Sigmoid colon (tissue), 7 donors: ENCODE data around the gene TUBA3E. TPM values are rescaled to one million over a fixed set of nuclear protein-coding genes. Genes with fewer than 3 reads are reported as not detected.
"Not testable (repeated sequence)": the region's sequence is repeated elsewhere in the genome, so short reads cannot be mapped to it uniquely, and the experiment has no call there.

ENCODE experiments used
- DNase-seq: peaks from one replicate; pipeline ENCODE4 v3.0.0-alpha.2; 2019
- H3K27ac ChIP-seq, 4 donors: fragments of 200-600 bp; sonication (generic); one replicate each; pipeline ENCODE4 v1.5.1; 2016 to 2019; ENCODE audit warnings: mild to moderate bottlenecking in 1 of 4
- H3K27me3 ChIP-seq, 3 donors: fragments of 200-600 bp; sonication (generic); one replicate each; pipeline ENCODE4 v1.5.1; 2019; ENCODE audit warnings: mild to moderate bottlenecking in 1 of 3
- H3K36me3 ChIP-seq, 4 donors: fragments of 200-600 bp; sonication (generic); one replicate each; pipeline ENCODE4 v1.5.1; 2016 to 2019
- H3K4me1 ChIP-seq, 4 donors: fragments of 200-600 bp; sonication (generic); one replicate each; pipeline ENCODE4 v1.5.1; 2017 to 2019
- H3K4me3 ChIP-seq, 4 donors: fragments of 200-600 bp; sonication (generic); one replicate each; pipeline ENCODE4 v1.5.1; 2017 to 2019; ENCODE audit warnings: mild to moderate bottlenecking in 2 of 4, moderate library complexity in 1 of 4
- H3K9me3 ChIP-seq, 4 donors: fragments of 200-600 bp in 3 of 4; sonication (generic) in 3 of 4; one replicate each; pipeline versions ENCODE4 v1.5.1 to v1.6.1; 2013 to 2019
- EP300 ChIP-seq, 4 donors: sonication (generic); formaldehyde crosslinking; IDR thresholded peaks; one replicate each; pipeline ENCODE4 v1.6.1; 2017; ENCODE audit warnings: antibody characterized with exemption in 4 of 4
- POLR2A ChIP-seq, 2 donors: fragments of 450-650 bp; IDR thresholded peaks; one replicate each; pipeline ENCODE4 v1.6.1; 2016; ENCODE audit warnings: antibody characterized with exemption in 2 of 2, mild to moderate bottlenecking in 2 of 2, moderate library complexity in 2 of 2
- POLR2AphosphoS5 ChIP-seq, 4 donors: sonication (generic); formaldehyde crosslinking; IDR thresholded peaks; one replicate each; pipeline ENCODE4 v1.6.1; 2017; ENCODE audit warnings: antibody characterized with exemption in 4 of 4
- WGBS, 2 donors: extraction: QIAGEN DNeasy Blood & Tissue Kit; methylation state at CpG; one replicate each; pipeline ENCODE4 v1.1.7; 2013; 5-methylcytosine and 5-hydroxymethylcytosine counted together
- intact Hi-C: fragments of 100-400 bp; cut with DNase I; formaldehyde crosslinking; loops from one replicate; pipeline ENCODE4 v1.15.1; 2023
- polyA plus RNA-seq, 3 donors: library from polyadenylated mRNA; stranded (reverse); fragments of 200-250 nt; gene quantifications; one replicate each; pipeline ENCODE4 v1.2.3, GENCODE V29; 2013
- total RNA-seq, 4 donors: library from RNA; depleted of rRNA; stranded (reverse); fragments of >200 nt; gene quantifications; one replicate each; pipeline ENCODE4 v1.1.0, GENCODE V29; 2016
- TF ChIP-seq, protein P1 (sequence below), 4 experiments: fragments of 450-650 bp in 3 of 4; fragments of 200-600 bp in 1 of 4; IDR thresholded peaks; one replicate each; pipeline ENCODE4 v1.5.1; 2016 to 2019; ENCODE audit warnings: antibody characterized with exemption in 4 of 4, mild to moderate bottlenecking in 3 of 4, moderate library complexity in 2 of 4
- donor health status: healthy with polysubstance abuse.
- donor health status: Bipolar disorder and iron deficiency.
- donor health status: healthy.

Gene TUBA3E
- total and polyA plus RNA-seq, 7 donors, result 0.09 TPM; not detected in 6

- 92 to 95% methylated on average over 9 of the region's 9 CpGs for WGBS, 2 donors
- DNase-seq, result no peak
Observed at GRCh38 chr2:130158631-130159030, 39.6 kb downstream of the TUBA3E start.

GRCh38 chr2:130157825-130158514, 40.3 kb downstream of the TUBA3E start:
- DNase-seq, H3K27me3 ChIP-seq, H3K27ac ChIP-seq, H3K4me1 ChIP-seq, intact Hi-C loops, H3K9me3 ChIP-seq, H3K4me3 ChIP-seq: not testable (repeated sequence)
- 62 to 76% methylated on average over 13 of the region's 13 CpGs for WGBS, 2 donors
- peaks cover 0 to 51% (median 12%) of the 10 kb centered on the region in 4 donors for H3K36me3 ChIP-seq

More at GRCh38 chr2:130158631-130159030, 39.6 kb downstream of the TUBA3E start:
- no peak overlapping the region for H3K27ac ChIP-seq
- intact Hi-C loops, result no loop called here
- TF ChIP-seq POLR2AphosphoS5 (IDR thresholded peaks at IDR 0.05) (no peak), POLR2A (IDR thresholded peaks at IDR 0.05) (no peak), EP300 (IDR thresholded peaks at IDR 0.05) (no peak)
- H3K36me3 ChIP-seq, result peaks cover 0 to 53% (median 12%) of the 10 kb centered on the region in 4 donors
- H3K27me3 ChIP-seq, result no peaks in the 10 kb centered on the region
- H3K9me3 ChIP-seq, result no peaks in the 10 kb centered on the region
- no peak overlapping the region for H3K4me3 ChIP-seq
- no peaks in the 10 kb centered on the region for H3K4me1 ChIP-seq

DNA sequence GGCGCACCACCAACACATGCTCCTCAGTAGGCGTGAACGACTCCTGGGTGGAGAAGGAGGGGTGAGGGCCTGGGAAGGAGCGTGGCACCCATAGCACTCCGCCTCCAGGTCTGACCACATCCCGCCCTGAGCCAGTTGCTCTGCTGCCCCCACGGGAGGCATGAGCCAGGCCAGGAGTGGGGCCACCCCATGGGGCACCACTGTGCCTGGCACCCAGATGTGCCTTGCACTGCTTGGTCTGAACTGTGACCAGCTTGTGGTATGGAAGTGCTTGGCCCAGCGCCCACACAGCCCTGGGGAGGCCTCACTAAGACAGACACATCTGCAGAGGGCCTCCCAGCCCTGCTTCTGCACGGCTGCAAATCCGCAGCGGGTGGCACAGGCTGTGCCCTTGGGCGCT, 40.9 kb downstream of the TUBA3E start:
- H3K36me3 ChIP-seq, result peaks cover 0 to 51% (median 13%) of the 10 kb centered on the region in 4 donors
- 71 to 82% methylated on average over 11 of the region's 12 CpGs for WGBS, 2 donors
- H3K4me1 ChIP-seq, H3K27ac ChIP-seq, H3K4me3 ChIP-seq, DNase-seq, intact Hi-C loops, H3K9me3 ChIP-seq, H3K27me3 ChIP-seq: not testable (repeated sequence)

DNA sequence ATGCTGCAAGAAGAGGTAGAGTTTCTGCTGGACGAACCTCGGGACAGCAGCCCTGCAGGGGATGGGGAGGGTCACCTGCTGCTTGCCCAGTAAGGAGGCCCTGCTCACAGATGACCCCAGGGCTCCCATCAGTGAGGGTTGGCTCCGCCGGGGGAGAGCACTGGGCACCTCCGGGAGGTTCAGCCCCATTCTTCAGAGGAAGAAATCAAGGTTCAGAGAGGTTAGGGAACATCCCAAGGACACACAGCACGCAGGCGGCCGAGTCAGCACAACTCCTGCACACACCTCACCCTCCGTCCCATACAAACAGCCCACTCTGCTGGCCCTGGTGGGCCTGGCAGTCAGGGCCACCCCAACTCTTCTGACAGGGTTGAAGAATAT, 41.6 kb downstream of the TUBA3E start:
- Histone ChIP-seq H3K4me3 (no peak overlapping the region), H3K36me3 (peaks cover 0 to 55% (median 14%) of the 10 kb centered on the region in 4 donors), H3K4me1 (no peaks in the 10 kb centered on the region), H3K9me3 (no peaks in the 10 kb centered on the region), H3K27me3 (no peaks in the 10 kb centered on the region), H3K27ac (no peak overlapping the region)
- no peak for DNase-seq
- 91 to 92% methylated on average over 9 of the region's 9 CpGs for WGBS, 2 donors
- TF ChIP-seq EP300 (IDR thresholded peaks at IDR 0.05) (no peak), POLR2A (IDR thresholded peaks at IDR 0.05) (no peak), POLR2AphosphoS5 (IDR thresholded peaks at IDR 0.05) (no peak)
- TF ChIP-seq, protein P1, sequence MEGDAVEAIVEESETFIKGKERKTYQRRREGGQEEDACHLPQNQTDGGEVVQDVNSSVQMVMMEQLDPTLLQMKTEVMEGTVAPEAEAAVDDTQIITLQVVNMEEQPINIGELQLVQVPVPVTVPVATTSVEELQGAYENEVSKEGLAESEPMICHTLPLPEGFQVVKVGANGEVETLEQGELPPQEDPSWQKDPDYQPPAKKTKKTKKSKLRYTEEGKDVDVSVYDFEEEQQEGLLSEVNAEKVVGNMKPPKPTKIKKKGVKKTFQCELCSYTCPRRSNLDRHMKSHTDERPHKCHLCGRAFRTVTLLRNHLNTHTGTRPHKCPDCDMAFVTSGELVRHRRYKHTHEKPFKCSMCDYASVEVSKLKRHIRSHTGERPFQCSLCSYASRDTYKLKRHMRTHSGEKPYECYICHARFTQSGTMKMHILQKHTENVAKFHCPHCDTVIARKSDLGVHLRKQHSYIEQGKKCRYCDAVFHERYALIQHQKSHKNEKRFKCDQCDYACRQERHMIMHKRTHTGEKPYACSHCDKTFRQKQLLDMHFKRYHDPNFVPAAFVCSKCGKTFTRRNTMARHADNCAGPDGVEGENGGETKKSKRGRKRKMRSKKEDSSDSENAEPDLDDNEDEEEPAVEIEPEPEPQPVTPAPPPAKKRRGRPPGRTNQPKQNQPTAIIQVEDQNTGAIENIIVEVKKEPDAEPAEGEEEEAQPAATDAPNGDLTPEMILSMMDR (IDR thresholded peaks at IDR 0.05), result no peak
- intact Hi-C loops, result no loop called here

- H3K4me3 ChIP-seq, H3K4me1 ChIP-seq, H3K9me3 ChIP-seq, DNase-seq, intact Hi-C loops, H3K27me3 ChIP-seq, H3K27ac ChIP-seq: not testable (repeated sequence)
- TF ChIP-seq, protein P1 (IDR thresholded peaks at IDR 0.05), result peak in 2 of 4 experiments; percentile 13 to 38
- peaks cover 0 to 55% (median 14%) of the 10 kb centered on the region in 4 donors for H3K36me3 ChIP-seq
- 30 to 70% methylated on average over 16 of the region's 16 CpGs for WGBS, 2 donors
Observed at GRCh38 chr2:130155956-130156623, 42.1 kb downstream of the TUBA3E start.

DNA sequence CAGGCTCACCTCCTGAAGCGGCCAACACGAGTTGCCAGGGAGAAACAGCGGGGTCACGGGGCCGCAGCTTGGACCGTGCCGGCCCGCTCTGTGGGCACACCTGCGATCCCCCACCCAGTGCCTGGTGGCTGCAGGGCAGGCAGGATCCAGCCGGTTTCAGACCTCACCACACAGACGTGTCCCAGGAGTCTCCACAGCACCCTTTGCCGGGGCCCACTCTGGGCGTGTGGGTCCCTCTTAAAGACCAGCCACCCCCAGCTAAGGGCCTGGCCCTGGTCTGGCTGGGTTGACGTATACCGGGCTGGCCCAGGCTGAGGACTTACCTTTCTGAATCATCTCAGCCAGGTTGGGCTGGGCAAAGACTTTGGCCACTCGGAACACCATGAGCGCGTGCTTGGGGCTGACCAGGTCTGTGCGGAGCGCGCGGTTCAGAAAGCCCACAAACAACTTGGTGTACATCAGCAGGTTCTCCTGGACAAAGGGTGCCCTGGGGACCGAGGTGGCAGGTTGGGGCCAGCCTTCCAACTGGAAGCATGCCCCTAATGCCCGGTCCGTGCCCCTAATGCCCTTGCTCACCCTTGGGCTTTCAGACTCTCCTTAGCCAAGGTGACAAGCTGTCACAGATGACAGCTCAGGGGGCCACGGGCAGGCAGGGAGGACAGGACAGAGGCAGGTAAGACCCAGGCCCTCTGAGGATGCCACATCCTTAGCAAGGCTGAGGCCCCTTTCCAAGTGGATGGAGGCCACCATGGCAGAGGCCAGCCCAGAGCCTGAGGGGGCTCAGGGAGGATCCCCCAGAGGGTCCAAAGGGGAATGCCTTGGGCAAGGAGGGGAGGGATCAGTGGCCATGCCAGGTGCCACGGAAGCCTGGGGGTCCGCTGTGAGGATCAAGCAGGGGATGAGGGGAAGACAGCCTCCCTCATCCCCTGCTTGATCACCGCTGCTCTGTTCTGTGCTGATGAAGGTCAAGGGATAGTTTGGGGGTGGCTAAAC, 43.2 kb downstream of the TUBA3E start:
- TF ChIP-seq POLR2AphosphoS5 (IDR thresholded peaks at IDR 0.05) (no peak), EP300 (IDR thresholded peaks at IDR 0.05) (no peak)
- WGBS, 2 donors, result 96% methylated on average over 29 of the region's 29 CpGs
- intact Hi-C loops, result no loop called here
- Histone ChIP-seq H3K36me3 (peaks cover 0 to 50% (median 14%) of the 10 kb centered on the region in 4 donors), H3K9me3 (no peaks in the 10 kb centered on the region), H3K4me3 (no peak overlapping the region), H3K27me3 (no peaks in the 10 kb centered on the region), H3K27ac (no peak overlapping the region), H3K4me1 (no peaks in the 10 kb centered on the region)
- no peak for DNase-seq

GRCh38 chr2:130154423-130154770, 43.8 kb downstream of the TUBA3E start:
- peaks cover 0 to 44% (median 14%) of the 10 kb centered on the region in 4 donors for H3K36me3 ChIP-seq
- intact Hi-C loops, H3K9me3 ChIP-seq, H3K4me3 ChIP-seq, H3K27me3 ChIP-seq, H3K27ac ChIP-seq, H3K4me1 ChIP-seq, DNase-seq: not testable (repeated sequence)
- 91 to 95% methylated on average over 8 of the region's 8 CpGs for WGBS, 2 donors

GRCh38 chr2:130153721-130154422, 44.4 kb downstream of the TUBA3E start:
- peaks cover 0 to 38% (median 14%) of the 10 kb centered on the region in 4 donors for H3K36me3 ChIP-seq
- WGBS, 2 donors, result 93% methylated on average over 23 of the region's 23 CpGs
- DNase-seq, H3K4me1 ChIP-seq, H3K27ac ChIP-seq, H3K4me3 ChIP-seq, H3K27me3 ChIP-seq, H3K9me3 ChIP-seq, intact Hi-C loops: not testable (repeated sequence)
